ENCODE results near the gene ZNF407. TPM values are rescaled to one million over a fixed set of nuclear protein-coding genes. Genes with fewer than 3 reads are reported as not detected.
"Not testable (repeated sequence)": the region's sequence is repeated elsewhere in the genome, so short reads cannot be mapped to it uniquely, and the experiment has no call there.

Gene ZNF407
- total and polyA plus RNA-seq, 4 donors, result 1.9 to 16.5 (median 6.6) TPM

- not testable (repeated sequence) for DNase-seq (ENCODE audit: low spot score); H3K27ac ChIP-seq (ENCODE audit: low read depth in 1 of 2, low read length in 2 of 2)
- 68% methylated on average over 4 of the region's 4 CpGs for WGBS
Measured at GRCh38 chr18:74971358-74971757, 373.7 kb downstream of the ZNF407 start.

GRCh38 chr18:74971776-74972175 is 374.1 kb downstream of the ZNF407 start:
- not testable (repeated sequence) for H3K9ac ChIP-seq (ENCODE audit: low read depth in 1 of 2, low read length in 2 of 2); H3K9me3 ChIP-seq (ENCODE audit: control insufficient read depth in 4 of 4, low read length in 3 of 4); H3K36me3 ChIP-seq (ENCODE audit: control insufficient read depth in 4 of 4, insufficient read depth in 3 of 4, low read depth in 1 of 4, low read length in 3 of 4); DNase-seq (ENCODE audit: low spot score); H3K27me3 ChIP-seq (ENCODE audit: control insufficient read depth in 4 of 4, insufficient read depth in 4 of 4, low read length in 3 of 4); H3K4me3 ChIP-seq (ENCODE audit: low read depth in 1 of 3, low read length in 3 of 3); H3K27ac ChIP-seq (ENCODE audit: low read depth in 1 of 2, low read length in 2 of 2)
- H3K4me1 ChIP-seq (ENCODE audit: control insufficient read depth in 4 of 4, insufficient read depth in 4 of 4, low read length in 3 of 4), result peaks cover 1 to 11% (median 9%) of the 10 kb centered on the region in 4 donors
- 57% methylated on average over 2 of the region's 2 CpGs for WGBS

More at GRCh38 chr18:74971358-74971757, 373.7 kb downstream of the ZNF407 start:
- H3K9me3 ChIP-seq (ENCODE audit: control insufficient read depth in 4 of 4, low read length in 3 of 4); H3K27me3 ChIP-seq (ENCODE audit: control insufficient read depth in 4 of 4, insufficient read depth in 4 of 4, low read length in 3 of 4); H3K4me3 ChIP-seq (ENCODE audit: low read depth in 1 of 3, low read length in 3 of 3); H3K36me3 ChIP-seq (ENCODE audit: control insufficient read depth in 4 of 4, insufficient read depth in 3 of 4, low read depth in 1 of 4, low read length in 3 of 4); H3K9ac ChIP-seq (ENCODE audit: low read depth in 1 of 2, low read length in 2 of 2); H3K4me1 ChIP-seq (ENCODE audit: control insufficient read depth in 4 of 4, insufficient read depth in 4 of 4, low read length in 3 of 4): not testable (repeated sequence)

GRCh38 chr18:74972354-74972753 is 374.7 kb downstream of the ZNF407 start:
- no peak for DNase-seq (ENCODE audit: low spot score)
- H3K9me3 ChIP-seq (ENCODE audit: control insufficient read depth in 4 of 4, low read length in 3 of 4), result no peaks in the 10 kb centered on the region
- no peak overlapping the region for H3K27ac ChIP-seq (ENCODE audit: low read depth in 1 of 2, low read length in 2 of 2)
- no peaks in the 10 kb centered on the region for H3K27me3 ChIP-seq (ENCODE audit: control insufficient read depth in 4 of 4, insufficient read depth in 4 of 4, low read length in 3 of 4)
- 38% methylated on average over 1 of the region's 1 CpG for WGBS
- TF ChIP-seq NR2F2 (IDR thresholded peaks at IDR 0.05) (no peak), MAX (IDR thresholded peaks at IDR 0.05) (no peak), ATF3 (IDR thresholded peaks at IDR 0.05) (no peak), FOXA1 (IDR thresholded peaks at IDR 0.05) (no peak), YY1 (IDR thresholded peaks at IDR 0.05) (no peak), HNF4G (IDR thresholded peaks at IDR 0.05) (no peak), TAF1 (conservative IDR thresholded peaks at IDR 0.05) (no peak), JUND (IDR thresholded peaks at IDR 0.05) (no peak), FOXA2 (IDR thresholded peaks at IDR 0.05) (no peak), RAD21 (IDR thresholded peaks at IDR 0.05) (no peak), EGR1 (IDR thresholded peaks at IDR 0.05; ENCODE audit: low read depth in 2 of 2) (no peak), HNF4A (conservative IDR thresholded peaks at IDR 0.05) (no peak), GABPA (IDR thresholded peaks at IDR 0.05 in 1 of 2, conservative IDR thresholded peaks at IDR 0.05 in 1 of 2) (no peak), RXRA (IDR thresholded peaks at IDR 0.05) (no peak), REST (IDR thresholded peaks at IDR 0.05) (no peak)
- no peak overlapping the region for H3K4me3 ChIP-seq (ENCODE audit: low read depth in 1 of 3, low read length in 3 of 3)
- H3K36me3 ChIP-seq (ENCODE audit: control insufficient read depth in 4 of 4, insufficient read depth in 3 of 4, low read depth in 1 of 4, low read length in 3 of 4), result no peaks in the 10 kb centered on the region
- peaks cover 1 to 12% (median 9%) of the 10 kb centered on the region in 4 donors for H3K4me1 ChIP-seq (ENCODE audit: control insufficient read depth in 4 of 4, insufficient read depth in 4 of 4, low read length in 3 of 4)
- no peak overlapping the region for H3K9ac ChIP-seq (ENCODE audit: low read depth in 1 of 2, low read length in 2 of 2)
